H1 (cell line): ENCODE data around the gene CASP4. TPM values are rescaled to one million over a fixed set of nuclear protein-coding genes. Genes with fewer than 3 reads are reported as not detected.

ENCODE experiments used
- polyA plus RNA-seq, 7 experiments: library from polyadenylated mRNA; depleted of rRNA in 3 of 7; stranded (reverse) in 5 of 7; unstranded in 2 of 7; fragments of >200 nt in 5 of 7; fragments of 200-250 nt in 2 of 7; gene quantifications; 1 replicate in 5 of 7; 2 replicates in 1 of 7; 4 replicates in 1 of 7; pipeline versions ENCODE4 v1.2.1 to v1.2.3, GENCODE V29; 2011 to 2013; ENCODE audit warnings: missing spikeins in 2 of 7, mixed read lengths in 2 of 7
- total RNA-seq: library from RNA; stranded (reverse); fragmentation: NEBNext Ultra II Directional; extraction: Animal tissue kit (Norgen Biotek cat#: 25700); gene quantifications from 2 replicates; pipeline ENCODE4 v1.2.1, GENCODE V29; 2021

CASP4 gene
- total and polyA plus RNA-seq, 2 of the 8 experiments (the other 6 are each of a cell fraction or from before 2014, with no cell fraction given) = 0.09 TPM; not detected in 1

Other genes with a start within 250 kb of the CASP4 start
- gene CASP12, start 70.1 kb downstream of the CASP4 start, total RNA-seq = not detected in 2 replicates
- gene CASP12, start 70.1 kb downstream of the CASP4 start, polyA plus RNA-seq (2011; rRNA removed) = not detected in 2 replicates
- not detected in 2 replicates for gene CASP5, start 54.6 kb upstream of the CASP4 start, total RNA-seq
- not detected in 2 replicates for gene CASP5, start 54.6 kb upstream of the CASP4 start, polyA plus RNA-seq (2011; rRNA removed)
- gene CASP1, start 66.6 kb upstream of the CASP4 start, total RNA-seq = not detected in 2 replicates
- gene CASP1, start 66.6 kb upstream of the CASP4 start, polyA plus RNA-seq (2011; rRNA removed) = not detected in 2 replicates
- gene CARD16, start 76.8 kb upstream of the CASP4 start, total RNA-seq = not detected in 2 replicates
- gene CARD16, start 76.8 kb upstream of the CASP4 start, polyA plus RNA-seq (2011; rRNA removed) = not detected in 2 replicates
- gene CARD18, start 171.2 kb upstream of the CASP4 start, total RNA-seq = not detected in 2 replicates
- gene CARD18, start 171.2 kb upstream of the CASP4 start, polyA plus RNA-seq (2011; rRNA removed) = not detected in 2 replicates